Esophagus squamous epithelium (tissue), 4 donors: ENCODE measurements around the gene GNG13.

ENCODE experiments used
- POLR2A ChIP-seq, 4 donors: fragments of 450-650 bp; IDR thresholded peaks; one replicate each; pipeline ENCODE4 v1.6.1; 2017; ENCODE audit warnings: antibody characterized with exemption in 4 of 4, mild to moderate bottlenecking in 4 of 4, moderate library complexity in 3 of 4
- TF ChIP-seq, protein P1 (sequence below), 6 experiments: fragments of 450-650 bp in 4 of 6; fragments of 200-600 bp in 2 of 6; sonication (generic) in 2 of 6; IDR thresholded peaks; one replicate each; pipeline ENCODE4 v1.5.1; 2016 to 2019; ENCODE audit warnings: antibody characterized with exemption in 6 of 6, mild to moderate bottlenecking in 4 of 6, moderate library complexity in 4 of 6

DNA sequence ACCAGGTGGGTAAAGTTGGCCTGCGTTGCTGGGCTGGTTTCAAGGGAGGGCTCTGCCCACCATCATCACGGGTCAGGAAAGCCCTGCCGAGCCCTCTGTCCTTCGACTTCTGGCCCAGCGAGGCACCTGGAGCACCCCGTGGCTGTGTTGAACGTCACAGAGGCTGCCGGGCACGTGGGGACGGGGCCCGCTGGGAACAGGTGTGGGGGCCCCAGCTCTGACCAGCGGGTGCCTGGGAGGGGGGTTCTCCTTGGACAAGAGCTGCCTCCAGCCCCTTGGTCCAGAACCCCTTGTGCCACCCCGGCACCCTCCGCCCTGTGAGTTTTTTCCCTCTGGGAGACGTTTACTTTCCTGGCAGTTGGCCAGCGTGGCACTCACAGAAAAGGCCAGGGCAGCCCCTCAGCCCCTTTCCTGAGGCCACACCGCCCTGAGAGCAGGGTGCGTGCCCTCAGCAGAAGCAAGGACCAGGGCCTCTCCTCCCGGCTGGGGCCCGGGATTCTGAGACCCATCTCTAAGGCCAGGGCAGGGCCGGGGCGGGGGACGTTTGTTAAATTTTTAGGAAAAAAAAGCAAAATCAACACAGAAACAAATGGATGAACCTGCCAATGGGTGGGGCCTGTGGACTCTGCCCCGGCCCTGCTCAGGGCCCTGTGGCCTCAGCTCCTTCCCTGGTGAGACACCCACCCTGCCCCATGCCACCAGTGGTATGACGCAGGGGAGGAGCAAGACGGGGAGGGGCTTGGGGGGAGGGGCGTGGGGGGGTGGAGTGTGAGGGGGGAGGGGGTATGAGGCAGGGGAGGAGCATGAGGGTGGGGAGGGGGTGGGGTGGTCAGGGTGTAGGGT lies 31.3 kb upstream of the GNG13 start:
- TF ChIP-seq, protein P1, sequence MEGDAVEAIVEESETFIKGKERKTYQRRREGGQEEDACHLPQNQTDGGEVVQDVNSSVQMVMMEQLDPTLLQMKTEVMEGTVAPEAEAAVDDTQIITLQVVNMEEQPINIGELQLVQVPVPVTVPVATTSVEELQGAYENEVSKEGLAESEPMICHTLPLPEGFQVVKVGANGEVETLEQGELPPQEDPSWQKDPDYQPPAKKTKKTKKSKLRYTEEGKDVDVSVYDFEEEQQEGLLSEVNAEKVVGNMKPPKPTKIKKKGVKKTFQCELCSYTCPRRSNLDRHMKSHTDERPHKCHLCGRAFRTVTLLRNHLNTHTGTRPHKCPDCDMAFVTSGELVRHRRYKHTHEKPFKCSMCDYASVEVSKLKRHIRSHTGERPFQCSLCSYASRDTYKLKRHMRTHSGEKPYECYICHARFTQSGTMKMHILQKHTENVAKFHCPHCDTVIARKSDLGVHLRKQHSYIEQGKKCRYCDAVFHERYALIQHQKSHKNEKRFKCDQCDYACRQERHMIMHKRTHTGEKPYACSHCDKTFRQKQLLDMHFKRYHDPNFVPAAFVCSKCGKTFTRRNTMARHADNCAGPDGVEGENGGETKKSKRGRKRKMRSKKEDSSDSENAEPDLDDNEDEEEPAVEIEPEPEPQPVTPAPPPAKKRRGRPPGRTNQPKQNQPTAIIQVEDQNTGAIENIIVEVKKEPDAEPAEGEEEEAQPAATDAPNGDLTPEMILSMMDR (IDR thresholded peaks at IDR 0.05) = no peak
- TF ChIP-seq POLR2A (IDR thresholded peaks at IDR 0.05) = no peak
